GM18870 (cell line): ENCODE measurements around the gene CARHSP1.
"Not testable (repeated sequence)": the region's sequence is repeated elsewhere in the genome, so short reads cannot be mapped to it uniquely, and the experiment has no call there.

Experiments
- ATAC-seq: cut with Tn5 transposase; IDR thresholded peaks from one replicate; pipeline ENCODE4 v1.9.1; 2021; ENCODE audit warnings: moderate library complexity; ENCODE audit not compliant: unreplicated experiment

Gene CARHSP1

GRCh38 chr16:8858994-8859912 lies 9.6 kb downstream of the CARHSP1 start:
- ATAC-seq, result no peak

GRCh38 chr16:8855972-8856371 lies 12.8 kb downstream of the CARHSP1 start:
- no peak for ATAC-seq

GRCh38 chr16:8855051-8855786 lies 13.6 kb downstream of the CARHSP1 start:
- no peak for ATAC-seq

DNA sequence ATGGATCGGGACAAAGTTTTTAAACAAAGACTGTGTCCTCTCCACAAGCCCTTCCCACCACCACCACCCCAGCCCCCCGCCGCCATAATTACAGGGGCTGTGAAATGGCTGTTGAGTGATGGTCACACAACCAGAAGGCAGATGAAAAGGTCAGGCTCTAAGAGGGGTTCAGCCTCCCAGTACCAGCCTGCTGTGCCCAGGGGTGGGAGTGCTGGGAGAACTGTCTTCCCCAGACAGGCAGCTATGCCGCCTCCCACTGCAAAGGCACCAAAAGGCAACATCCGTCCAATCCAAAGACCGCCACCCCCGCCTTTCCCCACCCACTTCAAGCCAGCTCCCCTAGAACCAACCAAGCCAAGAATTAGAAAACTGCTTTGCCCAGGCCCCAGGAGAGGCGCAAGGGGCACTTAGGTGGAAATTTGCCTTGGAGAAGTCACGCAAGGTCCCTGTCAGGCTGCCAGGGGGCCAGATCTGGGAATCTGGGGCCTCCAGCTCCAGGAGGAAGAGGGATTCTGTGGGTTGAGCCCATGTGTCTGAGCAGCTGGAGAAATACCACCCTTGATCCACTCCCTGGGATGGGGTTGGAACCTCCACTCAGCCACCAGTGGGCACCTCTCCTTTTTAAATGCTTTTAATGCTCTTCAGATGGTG lies 14.4 kb downstream of the CARHSP1 start:
- no peak for ATAC-seq

GRCh38 chr16:8853611-8854010 lies 15.2 kb downstream of the CARHSP1 start:
- ATAC-seq, result no peak

GRCh38 chr16:8853150-8853549 lies 15.7 kb downstream of the CARHSP1 start:
- no peak for ATAC-seq

GRCh38 chr16:8852534-8852933 lies 16.3 kb downstream of the CARHSP1 start:
- ATAC-seq, result no peak

GRCh38 chr16:8851761-8852403 lies 16.9 kb downstream of the CARHSP1 start:
- ATAC-seq, result no peak

DNA sequence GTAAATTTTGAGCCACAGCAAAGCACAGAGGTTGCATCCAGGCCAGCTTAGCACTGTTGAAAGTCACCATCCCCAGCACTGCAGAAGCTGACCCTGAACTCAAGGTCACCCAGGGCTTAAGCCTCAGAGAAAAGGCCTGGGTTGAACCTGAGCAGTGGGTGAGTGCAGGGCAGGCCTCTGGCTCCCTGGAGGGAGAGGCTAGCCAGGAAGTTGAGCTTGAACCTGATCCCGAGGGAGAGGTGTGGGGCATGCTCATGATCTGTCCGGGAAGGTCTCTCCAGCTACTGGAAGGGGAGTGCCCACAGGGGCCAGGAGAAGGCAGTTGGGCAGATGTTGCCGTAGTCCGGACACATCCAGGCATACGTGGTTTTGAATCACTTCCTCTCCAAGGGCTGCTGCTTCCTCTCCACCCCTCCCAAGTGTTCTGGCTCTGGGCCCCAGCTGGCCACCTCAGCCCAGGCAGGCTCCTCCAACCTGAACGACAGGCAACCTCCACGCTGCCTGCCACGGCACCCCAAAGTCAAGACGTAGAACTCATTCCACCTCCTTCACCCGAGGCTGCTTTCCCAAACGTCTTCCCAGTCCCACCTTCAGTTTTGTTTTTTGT lies 18.4 kb downstream of the CARHSP1 start:
- ATAC-seq, result no peak

GRCh38 chr16:8849411-8850011 lies 19.3 kb downstream of the CARHSP1 start:
- ATAC-seq, result no peak

DNA sequence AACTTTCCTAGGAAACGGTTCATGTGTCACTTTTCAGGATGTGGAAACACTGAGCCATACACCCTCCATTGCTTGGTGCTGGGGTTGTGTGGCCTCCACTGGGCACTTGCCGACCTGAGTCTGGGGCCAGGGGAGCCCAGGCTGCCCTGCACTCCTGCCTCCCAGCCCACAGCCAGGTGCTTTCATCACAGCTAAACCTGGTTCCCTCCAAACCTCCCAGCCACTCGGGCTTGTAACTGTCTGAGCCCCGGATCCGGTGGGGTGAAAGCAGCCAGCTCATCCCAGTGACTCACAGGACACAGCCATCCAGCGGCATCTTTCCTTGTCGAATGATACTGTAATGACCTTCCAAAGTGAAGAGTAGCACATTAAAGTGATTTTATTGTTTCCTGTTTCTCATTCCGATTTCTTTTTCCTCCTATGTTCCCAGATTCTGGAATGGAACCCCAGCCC lies 19.8 kb downstream of the CARHSP1 start:
- no peak for ATAC-seq

- ATAC-seq, result no peak
These were observed 20.4 kb downstream of the CARHSP1 start for GRCh38 chr16:8848231-8848938.

DNA sequence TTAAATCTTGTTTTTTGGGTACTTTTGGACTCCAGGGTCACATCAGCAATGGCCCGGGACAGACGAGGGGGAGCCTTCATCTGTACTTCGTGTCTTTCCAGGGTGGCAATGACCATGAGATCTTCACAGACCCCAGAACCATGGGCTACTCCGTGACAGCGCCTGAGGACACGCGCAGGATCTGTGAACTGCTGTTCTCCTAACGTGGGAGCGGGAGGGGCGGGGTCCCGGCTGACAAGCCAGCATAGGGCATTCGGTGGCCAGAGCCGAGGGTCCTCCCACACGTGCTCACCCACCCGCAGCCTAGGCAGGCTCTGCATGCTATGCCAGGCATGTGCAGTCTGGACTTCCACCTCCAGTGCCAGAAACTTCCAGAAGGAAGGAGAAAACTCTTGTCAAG lies 21.2 kb downstream of the CARHSP1 start:
- no peak for ATAC-seq

DNA sequence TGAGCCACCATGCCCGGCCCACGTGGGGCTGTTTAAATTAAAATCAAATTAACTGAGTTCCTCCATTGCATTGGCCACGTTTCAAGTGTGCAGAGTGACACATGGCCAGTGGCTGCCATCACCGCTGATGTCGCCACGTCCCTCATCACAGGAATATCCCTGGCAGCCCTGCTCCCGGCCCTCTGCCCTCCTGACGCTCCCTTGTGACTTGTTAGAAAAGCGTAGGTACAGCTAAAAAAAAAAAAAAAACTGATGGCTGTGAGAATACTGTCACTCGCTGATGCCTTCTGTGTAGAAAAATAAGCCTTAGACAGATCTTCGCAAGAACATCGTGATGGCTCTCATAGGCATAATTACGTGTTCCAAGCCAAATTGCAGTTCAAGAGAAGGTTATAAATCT lies 21.7 kb downstream of the CARHSP1 start:
- ATAC-seq, result no peak

DNA sequence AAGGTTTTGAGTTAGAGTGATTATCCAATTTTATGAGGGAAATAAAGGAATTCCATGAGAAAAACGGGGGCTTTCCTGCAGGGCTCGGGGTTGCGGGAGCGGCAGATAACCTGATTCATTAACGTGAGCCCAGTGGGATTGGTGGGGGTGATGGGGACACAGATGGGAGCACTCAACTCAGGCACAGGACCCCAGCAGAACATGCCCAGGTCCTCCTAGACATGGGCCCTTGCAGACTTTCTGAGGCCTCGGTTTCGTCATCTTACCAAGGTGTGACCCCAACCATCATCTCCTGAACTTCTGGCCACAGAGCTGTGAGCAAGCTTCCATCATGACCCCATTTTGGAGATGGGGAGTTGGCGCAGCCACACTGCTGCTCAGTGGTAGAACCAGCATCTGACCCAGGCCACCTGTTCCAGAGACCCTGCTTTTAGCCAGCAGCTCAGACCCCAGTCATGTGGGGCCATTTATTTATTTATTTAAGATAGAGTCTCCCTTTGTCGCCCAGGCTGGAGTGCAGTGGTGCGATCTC lies 22.3 kb downstream of the CARHSP1 start:
- no peak for ATAC-seq

DNA sequence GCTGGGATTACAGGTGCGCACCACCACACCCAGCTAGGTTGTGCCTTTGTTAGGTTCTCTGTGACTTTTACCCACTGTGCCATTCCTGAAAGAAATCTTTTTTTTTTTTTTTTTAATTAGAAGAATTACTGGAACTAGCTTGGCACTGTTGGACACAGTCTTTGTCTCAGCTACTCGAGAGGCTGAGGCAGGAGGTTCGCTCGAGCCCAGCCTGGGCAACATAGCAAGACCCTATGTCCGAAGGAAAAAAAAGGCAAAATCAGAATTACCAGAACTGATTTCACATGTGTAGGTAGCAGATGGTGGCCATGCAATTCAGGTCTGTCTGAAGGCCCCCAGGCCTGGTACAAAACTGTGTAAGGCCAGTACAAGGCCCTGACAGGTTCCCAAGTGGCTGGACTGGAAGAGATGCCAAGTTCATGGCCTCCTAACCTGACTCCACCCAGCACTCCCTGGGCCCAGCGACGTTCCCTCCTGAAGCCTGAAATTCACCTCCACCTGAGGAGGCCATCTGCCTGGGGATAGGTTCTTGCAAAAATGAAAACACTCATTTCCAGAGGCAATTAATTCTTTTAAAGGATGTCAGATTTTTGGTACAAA lies 23.0 kb downstream of the CARHSP1 start:
- no peak for ATAC-seq

- not testable (repeated sequence) for ATAC-seq
These were observed 25.5 kb downstream of the CARHSP1 start for GRCh38 chr16:8843296-8843695.

GRCh38 chr16:8842016-8842415 lies 26.8 kb downstream of the CARHSP1 start:
- not testable (repeated sequence) for ATAC-seq

GRCh38 chr16:8837594-8837993 lies 31.2 kb downstream of the CARHSP1 start:
- ATAC-seq, result not testable (repeated sequence)
